Raji (cell line): ENCODE measurements around the gene PITX1.

Experiments
- POLR2A ChIP-seq: IDR thresholded peaks from 2 replicates; pipeline ENCODE4 v1.6.1; 2011; ENCODE audit warnings: low read depth, low read length, control low read depth; ENCODE audit not compliant: insufficient read depth

PITX1 gene

GRCh38 chr5:135013947-135014570 is 20.0 kb downstream of the PITX1 start:
- no peak for TF ChIP-seq POLR2A

DNA sequence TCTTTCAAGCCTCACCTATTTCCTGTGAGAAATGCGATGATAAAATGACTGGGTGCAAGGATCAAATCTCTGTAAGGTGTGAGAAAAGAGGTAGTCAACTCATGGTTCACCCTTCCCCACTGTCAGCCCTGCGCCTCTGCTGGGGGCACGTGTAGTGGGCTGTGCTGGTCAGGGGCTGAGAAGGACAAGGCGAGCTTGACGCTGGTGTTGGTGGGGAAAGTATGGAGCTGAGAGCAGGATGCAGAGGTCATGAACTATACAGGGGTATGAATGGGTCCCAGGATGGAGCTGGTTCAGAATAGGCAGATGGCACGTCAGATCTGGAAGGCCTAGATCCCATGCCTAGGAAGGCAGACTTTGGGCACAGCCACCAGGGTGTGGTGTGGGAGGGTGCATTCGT is 20.6 kb downstream of the PITX1 start:
- TF ChIP-seq POLR2A: no peak

DNA sequence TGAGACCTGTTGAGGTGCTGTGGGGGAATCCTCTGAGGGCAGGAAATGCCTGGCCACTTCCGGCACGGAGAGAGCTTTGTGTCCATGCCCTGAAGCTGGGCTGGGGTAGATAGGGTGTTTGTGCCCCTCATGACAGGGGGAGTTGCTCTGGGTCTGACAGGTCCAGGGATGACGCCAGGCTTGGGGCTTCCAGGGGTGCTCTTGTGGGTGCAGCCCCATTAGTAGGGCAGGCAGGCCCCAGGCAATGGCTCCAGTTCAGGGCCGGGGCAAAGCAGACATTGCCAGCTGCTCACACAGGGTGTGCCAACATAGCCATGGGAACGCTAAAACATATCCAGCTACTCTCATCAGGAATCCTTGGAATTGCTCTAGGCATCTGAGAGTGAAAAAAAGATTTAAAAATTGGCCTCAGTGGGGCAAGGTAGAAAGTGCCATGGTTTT is 21.1 kb downstream of the PITX1 start:
- TF ChIP-seq POLR2A: no peak

GRCh38 chr5:135012033-135012588 is 21.9 kb downstream of the PITX1 start:
- TF ChIP-seq POLR2A: no peak

GRCh38 chr5:135011355-135012032 is 22.5 kb downstream of the PITX1 start:
- no peak for TF ChIP-seq POLR2A

DNA sequence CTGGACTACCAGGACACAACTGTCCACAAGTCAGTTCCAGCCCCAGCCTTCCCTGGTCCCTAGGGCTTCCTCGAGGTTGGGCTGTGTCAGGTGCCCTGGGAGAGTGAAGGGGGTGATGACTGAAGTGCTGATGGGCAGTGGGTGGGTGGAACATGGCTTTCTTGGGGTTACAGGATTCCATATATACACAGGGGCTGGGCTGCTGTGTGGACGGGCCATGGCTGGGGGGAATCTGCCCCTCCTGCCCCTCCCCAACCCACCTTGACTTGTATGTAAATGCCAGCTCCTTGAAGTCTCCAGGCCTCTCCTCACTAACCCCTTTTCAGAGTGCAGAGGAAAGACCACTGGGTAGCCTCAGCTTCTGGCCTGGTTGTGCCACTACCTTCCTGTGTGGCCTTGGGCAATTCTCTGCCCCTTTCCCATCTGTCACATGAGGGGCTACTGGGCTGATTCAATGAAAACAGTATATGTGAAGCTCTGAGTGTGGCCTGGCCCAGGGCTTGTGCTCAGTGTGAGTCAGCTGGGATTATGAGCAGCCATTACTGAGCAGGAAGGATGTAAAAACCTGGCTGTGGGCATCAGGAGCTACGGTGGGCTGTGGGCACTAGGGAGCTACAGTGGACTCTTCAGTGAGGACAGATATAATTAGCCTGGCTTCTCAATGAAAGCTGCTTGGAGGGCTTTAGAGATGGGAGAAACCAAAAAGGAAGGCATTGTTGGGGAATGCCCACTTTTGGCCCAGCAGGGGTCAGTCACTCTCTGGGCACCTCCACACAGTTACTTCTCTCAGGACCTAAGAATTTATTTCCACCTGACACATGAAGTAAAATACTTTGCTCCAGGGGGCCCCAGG is 23.3 kb downstream of the PITX1 start:
- TF ChIP-seq POLR2A: no peak

- TF ChIP-seq POLR2A: no peak
These were observed 24.1 kb downstream of the PITX1 start for GRCh38 chr5:135009736-135010501.

DNA sequence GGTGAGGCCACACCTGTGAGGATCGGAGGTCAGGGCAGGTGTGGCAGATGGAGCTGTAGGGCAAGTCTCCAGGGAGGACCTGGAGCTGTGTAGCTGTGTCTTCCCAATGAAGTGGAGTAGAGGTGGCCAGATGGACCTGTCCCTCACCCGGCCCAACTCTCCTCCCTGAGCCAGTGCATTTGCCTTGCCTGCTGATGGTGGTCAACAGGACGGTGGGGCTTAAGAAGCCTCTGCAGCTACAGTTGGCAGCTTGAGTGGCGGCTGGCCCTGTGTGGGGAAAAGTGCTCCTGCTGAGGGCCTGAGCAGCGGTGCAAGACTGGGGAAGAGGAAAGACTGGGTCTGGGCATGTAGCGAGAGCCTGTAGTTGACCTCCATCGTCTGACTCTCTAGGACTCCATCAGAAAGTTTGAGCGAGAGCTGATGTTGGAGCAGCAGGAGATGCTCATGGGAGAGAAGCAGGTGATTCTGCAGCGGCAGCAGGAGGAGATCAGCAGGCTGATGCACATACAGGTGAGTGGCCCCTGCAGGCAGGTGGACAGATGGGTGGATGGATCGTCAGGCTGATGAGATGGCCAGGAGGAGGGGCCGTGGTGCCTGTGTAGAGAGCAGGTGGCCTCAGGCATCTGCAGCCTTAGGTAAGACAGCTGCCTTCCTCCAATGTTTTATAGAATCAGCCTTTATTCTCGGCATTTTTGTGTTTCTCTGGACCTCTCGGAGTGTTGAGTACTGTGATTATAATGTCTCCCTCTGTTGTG is 24.9 kb downstream of the PITX1 start:
- TF ChIP-seq POLR2A: no peak

GRCh38 chr5:135008556-135008955 is 25.5 kb downstream of the PITX1 start:
- no peak for TF ChIP-seq POLR2A

GRCh38 chr5:135007749-135008363 is 26.2 kb downstream of the PITX1 start:
- TF ChIP-seq POLR2A: no peak

DNA sequence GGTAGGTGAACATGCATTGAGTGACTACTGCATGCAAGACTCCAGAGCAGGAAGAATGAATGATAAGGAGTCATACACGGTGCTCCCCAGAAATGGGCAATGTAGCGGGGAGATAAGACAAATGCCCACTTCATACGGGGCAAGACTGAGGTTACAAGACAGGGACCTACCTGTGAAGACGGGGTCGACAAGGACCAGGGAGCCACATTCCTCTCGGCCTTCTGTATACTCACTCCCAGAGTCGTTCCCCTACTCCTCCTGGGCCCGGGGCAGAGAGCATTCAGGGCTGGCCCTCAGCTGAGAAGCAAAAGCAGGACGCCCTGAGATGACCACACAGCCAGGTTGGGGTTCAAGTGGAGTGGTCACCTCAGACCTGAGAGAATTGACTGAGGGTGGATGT is 26.7 kb downstream of the PITX1 start:
- no peak for TF ChIP-seq POLR2A

- TF ChIP-seq POLR2A: no peak
These were observed 29.0 kb downstream of the PITX1 start for GRCh38 chr5:135005076-135005475.

- no peak for TF ChIP-seq POLR2A
These were observed 29.7 kb downstream of the PITX1 start for GRCh38 chr5:135004376-135004775.

GRCh38 chr5:134997015-134997414 is 37.0 kb downstream of the PITX1 start:
- TF ChIP-seq POLR2A: no peak
